ENCODE data around the gene THSD4.

DNA sequence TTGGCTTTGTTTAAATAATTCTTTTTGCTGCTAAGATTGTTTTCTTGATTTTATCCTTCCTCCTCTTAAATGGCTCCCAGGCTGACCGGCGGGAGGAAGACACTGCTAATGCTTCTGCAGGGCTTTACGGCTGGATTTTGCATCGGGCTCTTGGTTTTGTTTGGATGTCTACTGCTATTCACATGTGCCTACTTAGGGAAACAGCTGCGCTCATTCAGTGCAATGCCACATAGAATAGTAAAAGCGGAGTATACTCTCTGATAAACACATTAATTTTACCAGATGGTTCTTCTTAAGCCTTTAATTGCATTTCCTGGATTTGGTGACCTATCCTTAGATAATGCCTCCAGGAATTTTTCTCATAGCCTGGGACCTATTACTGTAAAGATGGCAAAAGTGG, 146.6 kb downstream of the THSD4 start:
- no peak for TF ChIP-seq SMC3 (conservative IDR thresholded peaks at IDR 0.05; ENCODE audit: poor library complexity)
- TF ChIP-seq, protein P1, sequence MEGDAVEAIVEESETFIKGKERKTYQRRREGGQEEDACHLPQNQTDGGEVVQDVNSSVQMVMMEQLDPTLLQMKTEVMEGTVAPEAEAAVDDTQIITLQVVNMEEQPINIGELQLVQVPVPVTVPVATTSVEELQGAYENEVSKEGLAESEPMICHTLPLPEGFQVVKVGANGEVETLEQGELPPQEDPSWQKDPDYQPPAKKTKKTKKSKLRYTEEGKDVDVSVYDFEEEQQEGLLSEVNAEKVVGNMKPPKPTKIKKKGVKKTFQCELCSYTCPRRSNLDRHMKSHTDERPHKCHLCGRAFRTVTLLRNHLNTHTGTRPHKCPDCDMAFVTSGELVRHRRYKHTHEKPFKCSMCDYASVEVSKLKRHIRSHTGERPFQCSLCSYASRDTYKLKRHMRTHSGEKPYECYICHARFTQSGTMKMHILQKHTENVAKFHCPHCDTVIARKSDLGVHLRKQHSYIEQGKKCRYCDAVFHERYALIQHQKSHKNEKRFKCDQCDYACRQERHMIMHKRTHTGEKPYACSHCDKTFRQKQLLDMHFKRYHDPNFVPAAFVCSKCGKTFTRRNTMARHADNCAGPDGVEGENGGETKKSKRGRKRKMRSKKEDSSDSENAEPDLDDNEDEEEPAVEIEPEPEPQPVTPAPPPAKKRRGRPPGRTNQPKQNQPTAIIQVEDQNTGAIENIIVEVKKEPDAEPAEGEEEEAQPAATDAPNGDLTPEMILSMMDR (IDR thresholded peaks at IDR 0.05; ENCODE audit: poor library complexity, severe bottlenecking), result no peak

Data from neural cell (in vitro differentiated cells).